Suprapubic skin (tissue), 3 donors: ENCODE results near the gene AMN.

Experiments used
- EP300 ChIP-seq: sonication (generic); formaldehyde crosslinking; IDR thresholded peaks from one replicate; pipeline ENCODE4 v1.6.1; 2017; ENCODE audit warnings: antibody characterized with exemption
- POLR2A ChIP-seq, 2 donors: fragments of 450-650 bp; IDR thresholded peaks; one replicate each; pipeline ENCODE4 v1.6.1; 2017; ENCODE audit warnings: antibody characterized with exemption in 2 of 2, mild to moderate bottlenecking in 2 of 2, moderate library complexity in 2 of 2
- TF ChIP-seq, protein P1 (sequence below), 2 donors: fragments of 200-600 bp in 1 of 2; fragments of 450-650 bp in 1 of 2; sonication (generic) in 1 of 2; IDR thresholded peaks; one replicate each; pipeline ENCODE4 v1.5.1; 2016 to 2019; ENCODE audit warnings: antibody characterized with exemption in 2 of 2, mild to moderate bottlenecking in 1 of 2, moderate library complexity in 1 of 2

DNA sequence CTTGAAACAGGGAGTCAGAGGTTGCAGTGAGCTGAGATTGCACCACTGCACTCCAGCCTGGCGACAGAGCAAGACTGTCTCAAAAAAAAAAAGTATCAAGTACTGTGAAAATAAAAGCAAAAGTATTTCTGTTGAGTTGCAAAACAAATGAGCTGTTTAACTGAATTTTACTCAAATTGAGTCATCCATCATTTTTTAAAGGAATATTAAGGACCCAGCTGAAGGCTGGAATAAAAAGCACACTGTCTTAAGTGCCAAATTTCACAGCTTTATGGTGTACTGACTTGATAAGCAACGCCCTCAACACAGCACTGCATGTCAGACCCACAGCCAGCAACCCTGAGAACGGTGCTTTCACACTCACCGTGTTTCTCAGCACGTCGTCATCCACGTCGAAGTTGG is 57.9 kb downstream of the AMN start:
- TF ChIP-seq, protein P1, sequence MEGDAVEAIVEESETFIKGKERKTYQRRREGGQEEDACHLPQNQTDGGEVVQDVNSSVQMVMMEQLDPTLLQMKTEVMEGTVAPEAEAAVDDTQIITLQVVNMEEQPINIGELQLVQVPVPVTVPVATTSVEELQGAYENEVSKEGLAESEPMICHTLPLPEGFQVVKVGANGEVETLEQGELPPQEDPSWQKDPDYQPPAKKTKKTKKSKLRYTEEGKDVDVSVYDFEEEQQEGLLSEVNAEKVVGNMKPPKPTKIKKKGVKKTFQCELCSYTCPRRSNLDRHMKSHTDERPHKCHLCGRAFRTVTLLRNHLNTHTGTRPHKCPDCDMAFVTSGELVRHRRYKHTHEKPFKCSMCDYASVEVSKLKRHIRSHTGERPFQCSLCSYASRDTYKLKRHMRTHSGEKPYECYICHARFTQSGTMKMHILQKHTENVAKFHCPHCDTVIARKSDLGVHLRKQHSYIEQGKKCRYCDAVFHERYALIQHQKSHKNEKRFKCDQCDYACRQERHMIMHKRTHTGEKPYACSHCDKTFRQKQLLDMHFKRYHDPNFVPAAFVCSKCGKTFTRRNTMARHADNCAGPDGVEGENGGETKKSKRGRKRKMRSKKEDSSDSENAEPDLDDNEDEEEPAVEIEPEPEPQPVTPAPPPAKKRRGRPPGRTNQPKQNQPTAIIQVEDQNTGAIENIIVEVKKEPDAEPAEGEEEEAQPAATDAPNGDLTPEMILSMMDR (IDR thresholded peaks at IDR 0.05), result no peak
- no peak for TF ChIP-seq POLR2A (IDR thresholded peaks at IDR 0.05)
- no peak for TF ChIP-seq EP300
